Progenitor cell of endocrine pancreas (in vitro differentiated cells): ENCODE measurements around the gene CDC42BPB. TPM values are rescaled to one million over a fixed set of nuclear protein-coding genes. Genes with fewer than 3 reads are reported as not detected.

Experiments used
- DNase-seq: peaks from one replicate; pipeline ENCODE4 v3.0.0; 2021; ENCODE audit warnings: low spot score; ENCODE audit not compliant: unreplicated experiment
- H3K27ac Mint-ChIP-seq: 2 replicates; pipeline ENCODE4 v1.8.0; 2021; ENCODE audit warnings: mild to moderate bottlenecking, moderate library complexity, mixed read lengths
- H3K27me3 Mint-ChIP-seq: 2 replicates; pipeline ENCODE4 v1.8.0; 2021; ENCODE audit warnings: mixed read lengths
- H3K36me3 Mint-ChIP-seq: 2 replicates; pipeline ENCODE4 v1.8.0; 2022; ENCODE audit warnings: mixed read lengths; ENCODE audit not compliant: insufficient read depth
- H3K4me1 Mint-ChIP-seq: 2 replicates; pipeline ENCODE4 v1.8.0; 2021; ENCODE audit warnings: low read depth, mixed read lengths
- H3K4me3 Mint-ChIP-seq: 2 replicates; pipeline ENCODE4 v1.8.0; 2021; ENCODE audit warnings: low read depth, mild to moderate bottlenecking, moderate library complexity, mixed read lengths
- H3K9me3 Mint-ChIP-seq: 2 replicates; pipeline ENCODE4 v1.8.0; 2021; ENCODE audit warnings: low read depth, mixed read lengths
- CTCF ChIP-seq: fragments of 200-600 bp; sonication (generic); IDR thresholded peaks from one replicate; pipeline ENCODE4 v1.5.0; 2021; ENCODE audit warnings: antibody characterized with exemption, mild to moderate bottlenecking; ENCODE audit not compliant: unreplicated experiment
- total RNA-seq: library from RNA; stranded (reverse); gene quantifications from 2 replicates; pipeline ENCODE4 v1.2.1, GENCODE V29; 2021

CDC42BPB gene
- total RNA-seq, 1 donor from 2014 or later = 105 TPM

- Mint-ChIP-seq H3K36me3 (peaks cover 35% of the 10 kb centered on the region), H3K4me3 (no peak overlapping the region), H3K27ac (no peak overlapping the region), H3K4me1 (no peaks in the 10 kb centered on the region), H3K27me3 (no peaks in the 10 kb centered on the region), H3K9me3 (no peaks in the 10 kb centered on the region)
- DNase-seq = no peak
- no peak for TF ChIP-seq CTCF
Observed at GRCh38 chr14:102965971-102966655, 91.2 kb downstream of the CDC42BPB start.

- H3K27me3 Mint-ChIP-seq = no peaks in the 10 kb centered on the region
- no peak overlapping the region for H3K27ac Mint-ChIP-seq
- no peak overlapping the region for H3K4me3 Mint-ChIP-seq
- no peaks in the 10 kb centered on the region for H3K4me1 Mint-ChIP-seq
- TF ChIP-seq CTCF = no peak
- H3K36me3 Mint-ChIP-seq = peaks cover 37% of the 10 kb centered on the region
- no peak for DNase-seq
- no peaks in the 10 kb centered on the region for H3K9me3 Mint-ChIP-seq
Observed at GRCh38 chr14:102965282-102965681, 92.1 kb downstream of the CDC42BPB start.

- no peak for TF ChIP-seq CTCF
- H3K36me3 Mint-ChIP-seq = peaks cover 40% of the 10 kb centered on the region
- no peak overlapping the region for H3K27ac Mint-ChIP-seq
- no peaks in the 10 kb centered on the region for H3K9me3 Mint-ChIP-seq
- no peak for DNase-seq
- no peak overlapping the region for H3K4me3 Mint-ChIP-seq
- no peaks in the 10 kb centered on the region for H3K27me3 Mint-ChIP-seq
- no peaks in the 10 kb centered on the region for H3K4me1 Mint-ChIP-seq
Observed at GRCh38 chr14:102964152-102964730, 93.1 kb downstream of the CDC42BPB start.

GRCh38 chr14:102962111-102962627 lies 95.2 kb downstream of the CDC42BPB start:
- TF ChIP-seq CTCF = no peak
- no peaks in the 10 kb centered on the region for H3K9me3 Mint-ChIP-seq
- no peaks in the 10 kb centered on the region for H3K4me1 Mint-ChIP-seq
- peaks cover 38% of the 10 kb centered on the region for H3K36me3 Mint-ChIP-seq
- no peak overlapping the region for H3K4me3 Mint-ChIP-seq
- H3K27me3 Mint-ChIP-seq = no peaks in the 10 kb centered on the region
- H3K27ac Mint-ChIP-seq = no peak overlapping the region
- DNase-seq = no peak

- no peaks in the 10 kb centered on the region for H3K9me3 Mint-ChIP-seq
- TF ChIP-seq CTCF = no peak
- no peak overlapping the region for H3K4me3 Mint-ChIP-seq
- peaks cover 36% of the 10 kb centered on the region for H3K36me3 Mint-ChIP-seq
- H3K27ac Mint-ChIP-seq = no peak overlapping the region
- H3K4me1 Mint-ChIP-seq = no peaks in the 10 kb centered on the region
- no peak for DNase-seq
- no peaks in the 10 kb centered on the region for H3K27me3 Mint-ChIP-seq
Observed at GRCh38 chr14:102958461-102958860, 98.9 kb downstream of the CDC42BPB start.
